DOHH2 (cell line): ENCODE measurements around the gene HCN4.

Experiments
- H3F3A ChIP-seq: fragments of 200-600 bp; sonication (generic), shearing (Covaris generic); 2 replicates; pipeline ENCODE4 v1.6.0; 2016; ENCODE audit warnings: antibody characterized with exemption, mild to moderate bottlenecking; ENCODE audit not compliant: control insufficient read depth, insufficient read depth
- H3K27ac ChIP-seq: fragments of 200-600 bp; sonication (generic); 2 replicates; pipeline ENCODE4 v1.5.1; 2014; ENCODE audit warnings: low read depth, mild to moderate bottlenecking, low read length, moderate library complexity
- H3K27me3 ChIP-seq: fragments of 200-600 bp; sonication (generic); 2 replicates; pipeline ENCODE4 v1.6.1; 2014; ENCODE audit warnings: mild to moderate bottlenecking, low read length, mixed read lengths; ENCODE audit not compliant: control insufficient read depth
- H3K36me3 ChIP-seq: fragments of 200-600 bp; sonication (generic); 2 replicates; pipeline ENCODE4 v1.6.1; 2014; ENCODE audit warnings: mild to moderate bottlenecking, low read length, moderate library complexity, mixed read lengths; ENCODE audit not compliant: control insufficient read depth
- H3K4me1 ChIP-seq: fragments of 200-600 bp; sonication (generic); 2 replicates; pipeline ENCODE4 v1.6.1; 2014; ENCODE audit warnings: mild to moderate bottlenecking, low read length, mixed read lengths; ENCODE audit not compliant: control insufficient read depth
- H3K4me2 ChIP-seq: fragments of 200-600 bp; sonication (generic); 2 replicates; pipeline ENCODE4 v1.6.0; 2014; ENCODE audit warnings: mild to moderate bottlenecking, low read length, moderate library complexity
- H3K4me3 ChIP-seq: fragments of 200-600 bp; sonication (generic); 2 replicates; pipeline ENCODE4 v1.5.1; 2014; ENCODE audit warnings: mild to moderate bottlenecking, low read length, mixed read lengths
- H3K79me2 ChIP-seq: fragments of 200-600 bp; sonication (generic); 2 replicates; pipeline ENCODE4 v1.6.1; 2014; ENCODE audit warnings: mild to moderate bottlenecking, low read length, mixed read lengths; ENCODE audit not compliant: control insufficient read depth
- H3K9me2 ChIP-seq: fragments of 200-600 bp; sonication (generic); replicated peaks from 2 replicates; pipeline ENCODE4 v1.6.1; 2014; ENCODE audit warnings: mild to moderate bottlenecking, low read length, mixed read lengths; ENCODE audit not compliant: control insufficient read depth
- H3K9me3 ChIP-seq: fragments of 200-600 bp; sonication (generic); 2 replicates; pipeline ENCODE4 v1.6.1; 2014; ENCODE audit warnings: antibody characterized with exemption, low read length, mixed read lengths; ENCODE audit not compliant: control insufficient read depth, insufficient read depth
- H4K20me1 ChIP-seq: fragments of 200-600 bp; sonication (generic); 2 replicates; pipeline ENCODE4 v1.6.0; 2014; ENCODE audit warnings: low read depth, mild to moderate bottlenecking, antibody characterized with exemption, low read length, moderate library complexity; ENCODE audit not compliant: control insufficient read depth, insufficient read depth
- EZH2phosphoT487 ChIP-seq: fragments of 200-600 bp; sonication (generic); IDR thresholded peaks from 2 replicates; pipeline ENCODE4 v1.6.1; 2017; ENCODE audit warnings: borderline replicate concordance, mild to moderate bottlenecking, antibody characterized with exemption, low read length, moderate library complexity, mixed read lengths
- TF ChIP-seq, protein P1 (sequence below): fragments of 200-600 bp; sonication (generic); IDR thresholded peaks from one replicate; pipeline ENCODE4 v1.5.1; 2014; ENCODE audit warnings: antibody characterized with exemption, mild to moderate bottlenecking, low read depth, low read length; ENCODE audit not compliant: poor library complexity, severe bottlenecking

HCN4 gene

DNA sequence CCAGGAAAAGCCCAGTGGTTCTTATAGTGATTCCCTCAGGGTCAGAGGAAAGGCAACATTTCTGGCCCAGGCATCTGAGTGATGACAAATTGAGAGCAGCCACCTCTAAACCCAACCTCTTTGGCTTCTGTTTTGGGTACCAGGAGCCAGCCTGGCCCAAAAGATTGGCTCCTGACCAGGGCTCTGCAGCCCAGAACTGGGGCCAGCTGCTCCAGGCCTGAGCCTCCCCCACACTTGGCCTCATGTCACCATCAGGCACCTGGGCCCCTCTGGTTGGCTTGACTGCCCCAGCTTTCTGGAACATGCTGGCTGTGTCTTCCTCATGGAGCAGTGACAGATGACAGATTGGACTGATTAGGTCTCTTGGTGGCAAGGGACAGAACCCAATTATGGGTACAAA is 26.0 kb upstream of the HCN4 start:
- TF ChIP-seq, protein P1, sequence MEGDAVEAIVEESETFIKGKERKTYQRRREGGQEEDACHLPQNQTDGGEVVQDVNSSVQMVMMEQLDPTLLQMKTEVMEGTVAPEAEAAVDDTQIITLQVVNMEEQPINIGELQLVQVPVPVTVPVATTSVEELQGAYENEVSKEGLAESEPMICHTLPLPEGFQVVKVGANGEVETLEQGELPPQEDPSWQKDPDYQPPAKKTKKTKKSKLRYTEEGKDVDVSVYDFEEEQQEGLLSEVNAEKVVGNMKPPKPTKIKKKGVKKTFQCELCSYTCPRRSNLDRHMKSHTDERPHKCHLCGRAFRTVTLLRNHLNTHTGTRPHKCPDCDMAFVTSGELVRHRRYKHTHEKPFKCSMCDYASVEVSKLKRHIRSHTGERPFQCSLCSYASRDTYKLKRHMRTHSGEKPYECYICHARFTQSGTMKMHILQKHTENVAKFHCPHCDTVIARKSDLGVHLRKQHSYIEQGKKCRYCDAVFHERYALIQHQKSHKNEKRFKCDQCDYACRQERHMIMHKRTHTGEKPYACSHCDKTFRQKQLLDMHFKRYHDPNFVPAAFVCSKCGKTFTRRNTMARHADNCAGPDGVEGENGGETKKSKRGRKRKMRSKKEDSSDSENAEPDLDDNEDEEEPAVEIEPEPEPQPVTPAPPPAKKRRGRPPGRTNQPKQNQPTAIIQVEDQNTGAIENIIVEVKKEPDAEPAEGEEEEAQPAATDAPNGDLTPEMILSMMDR, result no peak
- no peak for TF ChIP-seq EZH2phosphoT487
- no peak overlapping the region for H3K27ac ChIP-seq
- no peaks in the 10 kb centered on the region for H3K9me2 ChIP-seq
- no peaks in the 10 kb centered on the region for H3K4me1 ChIP-seq
- H3K36me3 ChIP-seq, result no peaks in the 10 kb centered on the region
- no peaks in the 10 kb centered on the region for H3K9me3 ChIP-seq
- H3K27me3 ChIP-seq, result peaks cover 3% of the 10 kb centered on the region; the same call in 1 of the 2 replicates
- no peak overlapping the region for H3K4me2 ChIP-seq
- H4K20me1 ChIP-seq, result no peaks in the 10 kb centered on the region
- no peaks in the 10 kb centered on the region for H3F3A ChIP-seq
- no peaks in the 10 kb centered on the region for H3K79me2 ChIP-seq
- H3K4me3 ChIP-seq, result no peak overlapping the region

DNA sequence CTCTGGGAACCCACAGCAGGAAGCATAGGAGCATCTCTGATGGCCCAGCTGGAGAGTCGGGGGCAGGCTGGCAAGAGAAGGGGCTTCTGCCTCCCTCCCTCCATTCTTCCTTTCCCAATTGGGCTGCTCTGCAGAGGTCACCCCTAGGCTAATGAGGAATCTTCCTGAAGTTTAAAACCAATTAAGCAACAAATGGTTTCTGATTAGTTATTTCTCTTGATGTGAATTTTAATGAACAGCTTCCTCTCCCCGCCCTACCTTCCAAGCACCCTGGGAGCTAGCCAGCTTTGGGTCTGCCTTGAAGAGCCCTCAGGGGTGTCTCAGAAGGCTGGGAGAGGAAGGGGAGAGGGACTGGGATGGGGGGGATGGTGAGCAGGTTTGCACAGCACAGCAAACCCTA is 24.6 kb upstream of the HCN4 start:
- H3K4me1 ChIP-seq, result no peaks in the 10 kb centered on the region
- no peaks in the 10 kb centered on the region for H3F3A ChIP-seq
- H3K4me3 ChIP-seq, result no peak overlapping the region
- H3K4me2 ChIP-seq, result no peak overlapping the region
- no peaks in the 10 kb centered on the region for H3K36me3 ChIP-seq
- H3K9me2 ChIP-seq, result no peaks in the 10 kb centered on the region
- no peaks in the 10 kb centered on the region for H3K27me3 ChIP-seq
- H3K79me2 ChIP-seq, result no peaks in the 10 kb centered on the region
- H3K9me3 ChIP-seq, result no peaks in the 10 kb centered on the region
- H4K20me1 ChIP-seq, result no peaks in the 10 kb centered on the region
- H3K27ac ChIP-seq, result no peak overlapping the region
- no peak for TF ChIP-seq EZH2phosphoT487
- TF ChIP-seq, protein P1, result no peak

DNA sequence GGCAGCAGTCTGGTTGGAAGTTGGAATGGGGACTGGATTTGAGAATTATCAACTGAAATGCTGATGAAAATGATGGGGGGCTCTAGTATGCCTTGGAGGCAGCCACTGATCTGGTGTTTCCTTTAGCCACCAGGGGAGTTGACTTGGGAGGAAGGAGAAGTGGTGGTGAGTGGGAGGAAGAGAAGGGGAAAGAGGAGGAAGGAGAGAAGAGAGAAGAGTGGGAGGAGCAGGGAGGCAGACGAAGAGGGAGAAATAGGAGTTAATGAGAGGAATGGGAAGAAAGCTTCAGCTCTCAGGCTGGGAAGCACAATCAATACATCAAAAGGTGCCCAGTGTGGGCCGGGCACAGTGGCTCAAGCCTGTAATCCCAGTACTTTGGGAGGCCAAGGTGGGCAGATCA is 23.3 kb upstream of the HCN4 start:
- H3F3A ChIP-seq, result no peaks in the 10 kb centered on the region

More for the DNA sequence above, 23.3 kb upstream of the HCN4 start:
- no peaks in the 10 kb centered on the region for H3K36me3 ChIP-seq
- H3K9me2 ChIP-seq, result no peaks in the 10 kb centered on the region
- no peaks in the 10 kb centered on the region for H3K27me3 ChIP-seq
- H3K27ac ChIP-seq, result no peak overlapping the region
- H3K4me1 ChIP-seq, result no peaks in the 10 kb centered on the region
- no peaks in the 10 kb centered on the region for H3K9me3 ChIP-seq
- H3K4me2 ChIP-seq, result no peak overlapping the region
- H3K4me3 ChIP-seq, result no peak overlapping the region
- TF ChIP-seq, protein P1, result no peak
- TF ChIP-seq EZH2phosphoT487, result no peak
- no peaks in the 10 kb centered on the region for H3K79me2 ChIP-seq
- no peaks in the 10 kb centered on the region for H4K20me1 ChIP-seq
